Measurements from ENCODE around the gene PIK3C3.

The PIK3C3 gene

GRCh38 chr18:41974796-41975201, 19.8 kb downstream of the PIK3C3 start:
- Histone ChIP-seq H3K9me3 (no peaks in the 10 kb centered on the region), H3K27ac (no peak overlapping the region), H3K36me3 (peaks cover 17 to 21% (median 19%) of the 10 kb centered on the region in 3 donors), H3K4me3 (no peak overlapping the region), H3K27me3 (no peaks in the 10 kb centered on the region), H3K4me1 (peaks cover 0 to 8% (median 0%) of the 10 kb centered on the region in 4 donors)
- intact Hi-C loops (cut with DNase I; ENCODE audit: low total_unique reads): no loop called here
- DNase-seq: no peak
- TF ChIP-seq, protein P1, sequence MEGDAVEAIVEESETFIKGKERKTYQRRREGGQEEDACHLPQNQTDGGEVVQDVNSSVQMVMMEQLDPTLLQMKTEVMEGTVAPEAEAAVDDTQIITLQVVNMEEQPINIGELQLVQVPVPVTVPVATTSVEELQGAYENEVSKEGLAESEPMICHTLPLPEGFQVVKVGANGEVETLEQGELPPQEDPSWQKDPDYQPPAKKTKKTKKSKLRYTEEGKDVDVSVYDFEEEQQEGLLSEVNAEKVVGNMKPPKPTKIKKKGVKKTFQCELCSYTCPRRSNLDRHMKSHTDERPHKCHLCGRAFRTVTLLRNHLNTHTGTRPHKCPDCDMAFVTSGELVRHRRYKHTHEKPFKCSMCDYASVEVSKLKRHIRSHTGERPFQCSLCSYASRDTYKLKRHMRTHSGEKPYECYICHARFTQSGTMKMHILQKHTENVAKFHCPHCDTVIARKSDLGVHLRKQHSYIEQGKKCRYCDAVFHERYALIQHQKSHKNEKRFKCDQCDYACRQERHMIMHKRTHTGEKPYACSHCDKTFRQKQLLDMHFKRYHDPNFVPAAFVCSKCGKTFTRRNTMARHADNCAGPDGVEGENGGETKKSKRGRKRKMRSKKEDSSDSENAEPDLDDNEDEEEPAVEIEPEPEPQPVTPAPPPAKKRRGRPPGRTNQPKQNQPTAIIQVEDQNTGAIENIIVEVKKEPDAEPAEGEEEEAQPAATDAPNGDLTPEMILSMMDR (IDR thresholded peaks at IDR 0.05): no peak

GRCh38 chr18:41975284-41975683, 20.2 kb downstream of the PIK3C3 start:
- Histone ChIP-seq H3K27ac (no peak overlapping the region), H3K36me3 (peaks cover 12 to 19% (median 14%) of the 10 kb centered on the region in 3 donors), H3K4me3 (no peak overlapping the region), H3K27me3 (no peaks in the 10 kb centered on the region), H3K9me3 (no peaks in the 10 kb centered on the region), H3K4me1 (peaks cover 0 to 8% (median 0%) of the 10 kb centered on the region in 4 donors)
- intact Hi-C loops (cut with DNase I; ENCODE audit: low total_unique reads): no loop called here
- no peak for DNase-seq
- TF ChIP-seq, protein P1 (IDR thresholded peaks at IDR 0.05): no peak

- Histone ChIP-seq H3K27me3 (no peaks in the 10 kb centered on the region), H3K4me1 (peaks cover 0 to 8% (median 0%) of the 10 kb centered on the region in 4 donors), H3K36me3 (peaks cover 0 to 12% (median 5%) of the 10 kb centered on the region in 3 donors), H3K9me3 (no peaks in the 10 kb centered on the region), H3K27ac (no peak overlapping the region), H3K4me3 (no peak overlapping the region)
- TF ChIP-seq, protein P1 (IDR thresholded peaks at IDR 0.05): no peak
- intact Hi-C loops (cut with DNase I; ENCODE audit: low total_unique reads): no loop called here
- DNase-seq: no peak
Measured at GRCh38 chr18:41977233-41977632, 22.2 kb downstream of the PIK3C3 start.

DNA sequence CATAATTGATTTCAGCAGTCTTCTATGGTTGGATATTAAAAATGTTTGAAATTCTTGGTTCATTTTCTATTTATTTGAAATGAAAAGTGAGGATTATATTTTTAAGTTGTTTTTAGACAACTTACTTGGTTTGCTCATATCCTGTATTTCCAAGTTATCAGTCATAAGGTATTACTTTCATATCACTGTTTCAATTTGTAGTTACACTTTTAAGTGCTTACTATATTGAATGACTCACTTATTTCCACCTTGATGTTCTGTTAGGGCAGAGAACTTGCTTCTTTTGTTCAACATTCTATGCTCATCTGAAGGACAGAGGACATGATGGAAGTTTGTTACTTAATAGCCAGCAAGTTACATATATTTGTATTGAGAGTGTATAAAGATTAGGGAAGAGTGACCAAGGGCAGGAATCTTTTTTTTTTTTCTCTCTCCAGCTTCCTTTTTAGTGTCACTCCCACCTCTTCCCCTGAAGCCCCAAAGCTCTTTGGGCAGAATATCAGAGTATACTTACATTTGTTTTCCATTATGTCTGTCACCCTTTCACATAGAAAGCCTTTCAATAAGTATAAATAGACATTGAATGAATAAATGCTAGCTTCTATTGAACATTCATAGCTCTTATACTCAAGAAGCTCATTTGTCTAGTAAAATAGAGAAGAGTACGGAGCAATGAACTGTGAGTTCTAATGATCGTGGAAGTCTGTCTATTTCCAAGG, 28.1 kb downstream of the PIK3C3 start:
- Histone ChIP-seq H3K4me1 (no peaks in the 10 kb centered on the region), H3K9me3 (no peaks in the 10 kb centered on the region), H3K36me3 (peaks cover 0 to 13% (median 11%) of the 10 kb centered on the region in 3 donors), H3K27me3 (no peaks in the 10 kb centered on the region), H3K4me3 (no peak overlapping the region), H3K27ac (no peak overlapping the region)
- DNase-seq: no peak
- TF ChIP-seq, protein P1 (IDR thresholded peaks at IDR 0.05): no peak
- intact Hi-C loops (cut with DNase I; ENCODE audit: low total_unique reads): no loop called here

DNA sequence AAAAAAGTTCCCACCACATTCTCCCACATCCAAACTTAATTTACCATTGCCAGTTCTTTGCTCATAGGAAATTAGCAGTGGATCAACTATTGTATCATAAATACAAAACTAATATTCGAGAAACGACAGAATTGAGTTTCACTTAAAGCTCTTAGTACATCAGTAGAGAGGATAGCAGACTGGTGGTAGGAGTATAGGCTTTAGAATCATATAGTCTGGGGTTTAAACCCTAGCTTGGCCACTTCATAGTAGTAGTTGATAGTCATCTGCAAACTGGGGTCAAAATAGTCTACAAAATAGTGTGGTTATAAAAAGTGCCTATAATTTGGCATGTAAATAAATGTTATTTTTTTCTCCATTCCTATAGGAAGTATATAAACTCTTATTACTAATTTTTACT, 30.9 kb downstream of the PIK3C3 start:
- intact Hi-C loops (cut with DNase I; ENCODE audit: low total_unique reads): no loop called here
- Histone ChIP-seq H3K27ac (no peak overlapping the region), H3K4me3 (no peak overlapping the region), H3K9me3 (no peaks in the 10 kb centered on the region), H3K4me1 (no peaks in the 10 kb centered on the region), H3K27me3 (no peaks in the 10 kb centered on the region), H3K36me3 (peaks cover 5 to 31% (median 16%) of the 10 kb centered on the region in 3 donors)
- no peak for DNase-seq
- TF ChIP-seq, protein P1 (IDR thresholded peaks at IDR 0.05): no peak

All from tibial artery (tissue), 4 donors.